Dermis microvascular lymphatic vessel endothelial cell (primary cell): ENCODE data around the gene OR2D3. TPM values are rescaled to one million over a fixed set of nuclear protein-coding genes. Genes with fewer than 3 reads are reported as not detected.
"Not testable (repeated sequence)": the region's sequence is repeated elsewhere in the genome, so short reads cannot be mapped to it uniquely, and the experiment has no call there.

ENCODE experiments used
- DNase-seq, 2 donors: peaks; one replicate each; pipeline versions ENCODE4 v3.0.0 to v3.0.0-alpha.2; 2010; ENCODE audit warnings: low read depth in 2 of 2
- total RNA-seq: library from RNA; depleted of rRNA; stranded (reverse); fragments of >200 nt; gene quantifications from 2 replicates; pipeline ENCODE4 v1.2.1, GENCODE V29; 2014

Gene OR2D3
- total RNA-seq, 1 donor from 2014 or later: not detected

DNA sequence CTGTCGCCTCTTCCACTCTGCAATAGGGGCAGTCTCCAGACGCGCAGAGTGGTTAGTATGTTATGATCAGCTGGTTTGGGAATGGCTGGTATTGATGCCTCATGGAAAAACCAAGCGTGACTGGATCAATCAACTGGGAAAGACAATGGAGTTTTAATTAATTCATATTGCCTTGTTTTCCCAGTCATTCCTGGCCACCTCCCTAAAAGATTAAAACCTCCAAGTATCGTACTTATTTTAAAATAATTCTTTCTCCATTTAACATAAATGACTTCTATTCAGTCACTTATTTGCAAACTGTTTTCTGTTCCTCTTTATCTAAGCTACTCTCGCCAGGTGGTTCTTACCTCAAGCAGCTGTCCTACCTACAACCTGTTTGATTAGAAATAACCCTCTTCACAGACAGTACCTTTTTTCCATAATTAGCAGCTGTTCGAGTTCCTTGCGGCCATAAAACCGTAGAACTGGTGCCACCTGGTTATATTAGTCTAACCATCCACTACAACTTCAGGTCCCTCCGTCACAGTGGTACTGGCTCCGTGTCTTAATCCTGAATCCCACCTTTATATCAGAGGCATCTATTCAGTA, 6.3 kb downstream of the OR2D3 start:
- DNase-seq: no peak

DNA sequence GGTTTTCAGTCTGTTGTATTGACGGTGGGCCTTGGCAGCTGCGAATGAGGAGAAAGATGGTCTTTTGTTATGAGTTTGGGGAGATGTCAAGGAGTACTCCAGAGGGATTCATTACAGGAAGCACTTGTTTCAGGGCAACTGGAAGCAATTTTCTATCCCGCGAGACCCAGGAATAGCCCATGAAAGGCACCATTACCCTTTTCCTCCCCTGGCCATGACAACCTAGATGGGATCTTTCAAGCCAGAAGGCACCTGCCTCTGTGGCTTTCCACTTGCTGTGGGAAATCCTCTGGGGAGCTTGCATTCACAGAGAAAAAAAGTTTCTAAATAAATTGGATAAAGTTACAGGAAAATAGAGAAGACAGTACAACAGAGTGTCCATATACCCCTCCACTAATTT, 8.1 kb downstream of the OR2D3 start:
- no peak for DNase-seq

DNA sequence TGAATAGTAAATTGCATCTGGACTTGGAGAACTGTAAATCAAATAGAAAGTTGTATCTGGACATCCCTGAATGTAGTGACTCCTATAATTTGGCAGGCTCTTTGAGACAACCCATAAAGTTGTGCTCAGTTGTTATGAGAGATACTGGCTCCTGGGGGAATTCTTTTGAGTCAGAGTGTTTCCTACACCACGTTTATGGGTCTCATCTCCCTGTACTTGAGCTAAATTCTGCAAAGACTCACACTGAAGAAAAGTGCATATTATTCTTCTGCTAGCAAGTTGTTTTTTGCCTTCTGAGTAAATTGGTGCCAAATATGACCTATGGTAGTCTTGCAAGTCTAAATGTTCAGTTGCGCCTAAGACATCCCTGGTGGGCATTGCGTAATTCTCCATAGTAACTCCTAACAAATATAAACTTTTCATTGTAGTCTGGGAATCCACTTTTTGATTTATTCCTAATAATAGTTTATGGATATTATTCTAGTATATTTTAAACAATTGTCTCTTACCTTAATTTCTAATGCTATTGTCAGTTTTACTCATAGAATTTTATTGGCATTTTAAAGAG, 10.4 kb downstream of the OR2D3 start:
- DNase-seq: no peak

DNA sequence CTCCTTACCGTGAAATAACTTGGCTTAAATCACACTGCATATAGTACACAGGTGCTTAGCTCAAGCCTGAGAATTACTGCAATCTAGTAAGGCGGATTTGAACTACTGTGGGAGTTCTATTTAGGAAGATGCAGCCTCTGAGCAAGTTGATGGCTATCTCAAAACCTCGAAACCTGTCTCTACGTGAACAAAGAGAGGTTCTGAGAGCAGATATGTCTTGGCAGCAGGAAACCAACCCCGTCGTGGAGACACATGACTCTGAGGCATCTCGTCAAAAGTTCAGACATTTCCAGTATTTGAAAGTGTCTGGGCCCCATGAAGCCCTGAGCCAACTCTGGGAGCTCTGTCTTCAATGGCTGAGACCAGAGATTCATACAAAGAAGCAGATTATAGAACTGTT, 11.3 kb downstream of the OR2D3 start:
- no peak for DNase-seq

GRCh38 chr11:6941970-6942369, 21.2 kb downstream of the OR2D3 start:
- DNase-seq: no peak

DNA sequence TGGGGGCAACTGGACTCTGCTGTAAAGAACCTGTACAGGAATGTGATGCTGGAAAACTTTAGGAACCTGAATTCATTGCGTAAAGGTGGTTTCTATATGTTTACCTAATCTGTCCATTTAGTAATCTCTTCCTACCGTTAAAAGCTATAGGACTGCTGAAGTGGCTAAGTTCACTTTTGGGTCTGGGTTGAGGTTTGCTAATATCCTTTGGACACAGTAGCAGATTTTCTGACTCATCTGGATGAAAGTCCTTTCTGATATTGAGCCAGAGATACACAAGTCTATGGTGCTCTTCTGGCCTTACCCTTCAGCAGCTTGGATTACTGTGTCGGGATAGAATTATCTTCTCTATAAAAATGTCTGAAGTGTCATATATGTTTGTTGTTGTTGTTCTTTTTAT, 22.3 kb downstream of the OR2D3 start:
- DNase-seq: no peak

DNA sequence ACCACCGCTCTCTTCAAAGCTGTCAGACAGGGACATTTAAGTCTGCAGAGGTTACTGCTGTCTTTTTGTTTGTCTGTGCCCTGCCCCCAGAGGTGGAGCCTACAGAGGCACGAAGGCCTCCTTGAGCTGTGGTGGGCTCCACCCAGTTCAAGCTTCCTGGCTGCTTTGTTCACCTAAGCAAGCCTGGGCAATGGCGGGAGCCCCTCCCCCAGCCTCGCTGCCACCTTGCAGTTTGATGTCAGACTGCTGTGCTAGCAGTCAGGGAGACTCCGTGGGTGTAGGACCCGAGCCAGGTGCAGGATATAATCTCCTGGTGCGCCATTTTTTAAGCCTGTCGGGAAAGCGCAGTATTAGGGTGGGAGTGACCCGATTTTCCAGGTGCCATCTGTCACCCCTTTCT, 33.4 kb downstream of the OR2D3 start:
- DNase-seq: not testable (repeated sequence)

GRCh38 chr11:6962141-6962540, 41.3 kb downstream of the OR2D3 start:
- DNase-seq: no peak

DNA sequence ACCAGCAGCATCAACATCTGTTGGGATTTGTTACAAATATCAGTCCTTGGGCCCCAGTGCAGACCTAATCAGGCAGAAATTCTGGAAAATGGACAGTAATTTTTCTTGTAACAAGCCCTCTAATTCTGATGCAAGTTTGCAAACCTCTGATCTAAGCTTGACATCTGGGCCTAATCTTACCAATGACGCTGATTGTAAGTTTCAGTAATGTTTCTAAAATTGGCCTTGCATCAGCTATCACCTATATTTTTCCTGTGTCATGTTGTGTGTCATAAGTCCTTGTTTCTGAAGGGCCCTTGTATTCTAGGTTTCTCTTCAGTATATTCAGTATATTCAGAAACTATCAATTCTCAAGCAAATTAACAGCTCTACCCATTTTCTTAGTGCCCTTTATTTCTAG, 41.9 kb downstream of the OR2D3 start:
- no peak for DNase-seq

GRCh38 chr11:6968816-6969215, 48.0 kb downstream of the OR2D3 start:
- DNase-seq: no peak

DNA sequence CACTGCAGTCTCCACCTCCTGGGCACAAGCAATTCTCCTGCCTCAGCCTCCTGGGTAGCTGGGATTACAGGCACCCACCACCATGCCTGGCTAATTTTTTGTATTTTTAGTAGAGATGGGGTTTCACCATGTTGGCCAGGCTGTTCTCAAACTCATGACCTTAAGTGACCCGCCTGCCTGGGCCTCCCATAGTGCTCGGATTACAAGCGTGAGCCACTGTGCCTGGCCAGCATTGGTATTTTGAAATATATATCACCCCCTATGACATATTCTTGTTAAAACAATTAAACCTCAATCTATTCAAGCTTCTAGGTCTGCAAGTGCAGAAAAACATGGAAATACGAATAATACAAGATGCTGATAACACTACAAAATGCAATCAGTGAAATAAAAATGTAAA, 49.1 kb downstream of the OR2D3 start:
- DNase-seq: not testable (repeated sequence)

Other genes starting within 250 kb of the OR2D3 start
- gene MRPL17, start 237.7 kb upstream of the OR2D3 start, total RNA-seq: 40.6 and 51.2 TPM in 2 replicates
- under 0.01 TPM in 2 replicates for gene OR2AG2, start 149.0 kb upstream of the OR2D3 start, total RNA-seq
- gene OR2AG1, start 138.0 kb upstream of the OR2D3 start, total RNA-seq: not detected in 2 replicates
- gene OR6A2, start 121.3 kb upstream of the OR2D3 start, total RNA-seq: under 0.01 and 0.25 TPM in 2 replicates
- gene OR10A5, start 75.3 kb upstream of the OR2D3 start, total RNA-seq: not detected in 2 replicates
- not detected in 2 replicates for gene OR10A2, start 57.9 kb upstream of the OR2D3 start, total RNA-seq
- not detected in 2 replicates for gene OR10A4, start 44.4 kb upstream of the OR2D3 start, total RNA-seq
- 0.13 and 0.25 TPM in 2 replicates for gene OR2D2, start 28.5 kb upstream of the OR2D3 start, total RNA-seq
- 1.3 TPM in 2 replicates for gene ZNF215, start 5.4 kb downstream of the OR2D3 start, total RNA-seq
- gene ZNF214, start 99.3 kb downstream of the OR2D3 start, total RNA-seq: 0.38 and 0.77 TPM in 2 replicates
- gene NLRP14, start 99.5 kb downstream of the OR2D3 start, total RNA-seq: under 0.01 TPM in 2 replicates
- not detected in 2 replicates for gene RBMXL2, start 168.0 kb downstream of the OR2D3 start, total RNA-seq